Endothelial cell of umbilical vein (primary cell): ENCODE measurements around the gene MAGEB17. TPM values are rescaled to one million over a fixed set of nuclear protein-coding genes. Genes with fewer than 3 reads are reported as not detected.

Experiments used
- BruUV-seq: library from RNA; stranded (reverse); fragments of 400-500 nt; replicated peaks from 2 replicates; lab custom pipeline; 2021; lab: Mats Ljungman, UMichigan
- CTCF ChIA-PET: fragments of 300-600, 350-600 bp; sonication (Branson Sonifier 250); formaldehyde crosslinking; loops from one replicate; lab custom pipeline; 2021; ENCODE audit warnings: antibody characterized with exemption, inconsistent platforms; lab: Charles Lee
- POLR2A ChIA-PET: fragments of 300-600, 350-600 bp; sonication (Branson Sonifier 250); formaldehyde crosslinking; loops from one replicate; lab custom pipeline; 2021; ENCODE audit warnings: antibody characterized with exemption, inconsistent platforms; lab: Charles Lee
- DNase-seq: peaks from one replicate; pipeline ENCODE4 v3.0.0-alpha.2; 2011; ENCODE audit warnings: low read depth, low spot score
- FAIRE-seq: peaks from 2 replicates; lab custom pipeline; 2011; peaks lifted over from hg19 to GRCh38; lab: Jason Lieb, UNC
- H2AFZ ChIP-seq: 2 replicates; pipeline ENCODE4 v1.6.0; 2012; ENCODE audit warnings: low read depth, low read length, control low read depth, inconsistent platforms
- H3K27ac ChIP-seq: 2 replicates; pipeline ENCODE4 v1.5.1; 2011; ENCODE audit warnings: low read depth, mild to moderate bottlenecking, control low read depth, low read length, moderate library complexity; ENCODE audit not compliant: insufficient read depth
- H3K27me3 ChIP-seq, 2 experiments: 2 replicates each; pipeline versions ENCODE4 v1.6.0 to v1.6.1; 2011; ENCODE audit warnings: low read length in 2 of 2, mixed read lengths in 1 of 2; ENCODE audit not compliant: control insufficient read depth in 2 of 2, insufficient read depth in 2 of 2
- H3K36me3 ChIP-seq, 2 experiments: 2 replicates in 1 of 2; 3 replicates in 1 of 2; pipeline ENCODE4 v1.5.1; 2011; ENCODE audit warnings: low read length in 2 of 2, mild to moderate bottlenecking in 1 of 2, moderate library complexity in 1 of 2; ENCODE audit not compliant: control insufficient read depth in 2 of 2, insufficient read depth in 2 of 2; ENCODE audit errors: extremely low read depth in 1 of 2
- H3K4me1 ChIP-seq: 3 replicates; pipeline ENCODE4 v1.5.1; 2011; ENCODE audit warnings: mild to moderate bottlenecking, low read length; ENCODE audit not compliant: control insufficient read depth, insufficient read depth; ENCODE audit errors: extremely low read depth
- H3K4me2 ChIP-seq: 2 replicates; pipeline ENCODE4 v1.6.1; 2011; ENCODE audit warnings: low read length, control low read depth, mixed read lengths; ENCODE audit not compliant: insufficient read depth
- H3K4me3 ChIP-seq, 3 experiments: fragments of 200-600 bp in 1 of 3; sonication (generic), shearing (Covaris generic) in 1 of 3; replicated peaks in 1 of 3; 2 replicates each; pipeline ENCODE4 v1.5.1; 2011 to 2016; ENCODE audit warnings: control low read depth in 3 of 3, low read length in 3 of 3, mild to moderate bottlenecking in 2 of 3, inconsistent platforms in 1 of 3, low read depth in 1 of 3, moderate library complexity in 1 of 3; ENCODE audit not compliant: insufficient read depth in 1 of 3
- H3K79me2 ChIP-seq: 2 replicates; pipeline ENCODE4 v1.6.0; 2012; ENCODE audit warnings: low read length, inconsistent platforms; ENCODE audit not compliant: control insufficient read depth, insufficient read depth
- H3K9ac ChIP-seq: replicated peaks from 2 replicates; pipeline ENCODE3; 2011; ENCODE audit warnings: low read length, control low read depth; ENCODE audit not compliant: insufficient read depth; ENCODE audit errors: extremely low read depth
- H3K9me1 ChIP-seq: replicated peaks from 3 replicates; pipeline ENCODE4 v1.6.0; 2011; ENCODE audit warnings: mild to moderate bottlenecking, low read length; ENCODE audit not compliant: control insufficient read depth, insufficient read depth; ENCODE audit errors: extremely low read depth
- H3K9me3 ChIP-seq: replicated peaks from 2 replicates; pipeline ENCODE4 v1.5.1; 2012; ENCODE audit warnings: low read length, inconsistent platforms; ENCODE audit not compliant: control insufficient read depth, insufficient read depth
- H4K20me1 ChIP-seq: replicated peaks from 2 replicates; pipeline ENCODE3; 2011; ENCODE audit warnings: mild to moderate bottlenecking, low read length; ENCODE audit not compliant: control insufficient read depth, insufficient read depth; ENCODE audit errors: extremely low read depth
- CTCF ChIP-seq, 2 donors: IDR thresholded peaks; 1 replicate in 1 of 2; 2 replicates in 1 of 2; pipeline ENCODE4 v1.5.1; 2011; ENCODE audit warnings: low read length in 2 of 2, mild to moderate bottlenecking in 2 of 2, moderate library complexity in 2 of 2, control low read depth in 1 of 2, inconsistent platforms in 1 of 2, low read depth in 1 of 2; ENCODE audit not compliant: insufficient read depth in 1 of 2; ENCODE audit errors: extremely low read depth in 1 of 2
- EZH2 ChIP-seq: IDR thresholded peaks from 2 replicates; pipeline ENCODE4 v1.6.1; 2012; ENCODE audit warnings: borderline replicate concordance, low read depth, mild to moderate bottlenecking, moderate library complexity, low read length, inconsistent platforms; ENCODE audit not compliant: severe bottlenecking
- FOS ChIP-seq: IDR thresholded peaks from 2 replicates; pipeline ENCODE4 v1.6.1; 2011; ENCODE audit warnings: mild to moderate bottlenecking, low read length, moderate library complexity, borderline replicate concordance; ENCODE audit not compliant: insufficient read depth
- GATA2 ChIP-seq: IDR thresholded peaks from 2 replicates; pipeline ENCODE4 v1.7.0; 2011; ENCODE audit warnings: low read depth, mild to moderate bottlenecking, moderate library complexity, mixed read lengths, low read length; ENCODE audit not compliant: insufficient read length, insufficient read depth
- JUN ChIP-seq: IDR thresholded peaks from 2 replicates; pipeline ENCODE4 v1.6.1; 2011; ENCODE audit warnings: borderline replicate concordance, low read depth; ENCODE audit not compliant: insufficient read length, insufficient read depth
- MYC ChIP-seq: IDR thresholded peaks from one replicate; pipeline ENCODE4 v1.6.1; 2011; ENCODE audit warnings: mild to moderate bottlenecking, low read depth, low read length
- POLR2A ChIP-seq: IDR thresholded peaks from 2 replicates; pipeline ENCODE4 v1.6.1; 2012; ENCODE audit warnings: low read depth, mild to moderate bottlenecking, control low read depth, low read length
- POLR2AphosphoS5 ChIP-seq: IDR thresholded peaks from 2 replicates; pipeline ENCODE4 v1.6.1; 2012; ENCODE audit warnings: low read depth, mild to moderate bottlenecking, control low read depth, low read length, moderate library complexity; ENCODE audit not compliant: insufficient read depth
- dilution Hi-C: fragments of 300-500 bp; cut with MboI; formaldehyde crosslinking; loops from one replicate; pipeline ENCODE4 v1.15.0; 2019; ENCODE audit warnings: low sequenced_read_pairs; ENCODE audit not compliant: extremely low pct_ligation_motif_present
- intact Hi-C: fragments of 100-400 bp; cut with micrococcal nuclease; formaldehyde crosslinking; loops from one replicate; pipeline ENCODE4 v1.10.0; 2022
- polyA plus RNA-seq, 4 experiments: library from polyadenylated mRNA; depleted of rRNA in 3 of 4; stranded (reverse) in 3 of 4; unstranded in 1 of 4; fragments of >200 nt; gene quantifications; 2 replicates each; pipeline versions ENCODE4 v1.2.1 to v1.2.3, GENCODE V29; 2011 to 2012; ENCODE audit warnings: missing spikeins in 1 of 4
- total RNA-seq: library from RNA; stranded (reverse); gene quantifications from 2 replicates; pipeline ENCODE4 v1.2.3, GENCODE V29; 2021
- TF ChIP-seq, protein P1 (sequence below): IDR thresholded peaks from 2 replicates; pipeline ENCODE4 v1.6.1; 2011; ENCODE audit not compliant: insufficient read depth, insufficient read length

The MAGEB17 gene
- total and polyA plus RNA-seq, 2 donors (not counting 3 experiments of a cell fraction or from before 2014, with no cell fraction given): not detected

DNA sequence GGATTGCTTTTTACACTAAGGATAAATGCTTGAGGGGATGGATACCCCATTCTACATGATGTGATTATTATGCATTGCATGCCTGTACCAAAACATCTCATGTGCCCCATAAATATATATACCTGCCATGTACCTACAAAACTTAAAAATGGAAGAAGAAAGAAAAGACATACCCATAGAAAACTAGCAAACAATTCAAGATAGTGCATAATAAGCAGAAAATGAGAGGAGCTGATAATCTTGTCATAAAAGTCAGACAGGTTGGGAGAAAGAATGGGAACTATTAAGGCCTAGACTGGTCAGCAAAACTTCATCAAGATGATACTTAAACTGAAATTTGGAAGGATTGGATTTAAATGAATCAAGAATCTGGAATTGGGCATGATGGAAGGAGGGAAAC is 21.6 kb upstream of the MAGEB17 start:
- H4K20me1 ChIP-seq: no peaks in the 10 kb centered on the region
- H3K9me1 ChIP-seq: no peaks in the 10 kb centered on the region
- DNase-seq (no peak), FAIRE-seq (no peak)
- H2AFZ ChIP-seq: no peak overlapping the region
- POLR2A ChIA-PET: no interaction called here
- no peaks in the 10 kb centered on the region for H3K4me1 ChIP-seq
- H3K36me3 ChIP-seq: no peaks in the 10 kb centered on the region
- TF ChIP-seq CTCF (IDR thresholded peaks at IDR 0.05; ENCODE audit: extremely low read depth in 1 of 2, insufficient read depth in 1 of 2, low read depth in 1 of 2, low read length in 2 of 2) (no peak), FOS (no peak), GATA2 (no peak), MYC (no peak), POLR2A (no peak), POLR2AphosphoS5 (no peak), JUN (no peak), EZH2 (no peak)
- TF ChIP-seq, protein P1, sequence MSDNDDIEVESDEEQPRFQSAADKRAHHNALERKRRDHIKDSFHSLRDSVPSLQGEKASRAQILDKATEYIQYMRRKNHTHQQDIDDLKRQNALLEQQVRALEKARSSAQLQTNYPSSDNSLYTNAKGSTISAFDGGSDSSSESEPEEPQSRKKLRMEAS: no peak
- no peaks in the 10 kb centered on the region for H3K9me3 ChIP-seq
- no peak overlapping the region for H3K4me2 ChIP-seq
- no peak overlapping the region for H3K9ac ChIP-seq
- no peaks in the 10 kb centered on the region for H3K79me2 ChIP-seq
- CTCF ChIA-PET: no interaction called here
- H3K4me3 ChIP-seq: no peak overlapping the region
- no TSS peak for BruUV-seq
- dilution Hi-C loops (no loop called here), intact Hi-C loops (no loop called here)
- no peaks in the 10 kb centered on the region for H3K27me3 ChIP-seq
- no peak overlapping the region for H3K27ac ChIP-seq
